ENCODE measurements around the gene SNRK.

The SNRK gene

GRCh38 chr3:43289401-43289800 lies 3.1 kb downstream of the SNRK start:
- peak overlapping the region; percentile 98 for H3K27ac ChIP-seq
- no peaks in the 10 kb centered on the region for H3K27me3 ChIP-seq
- H3K4me1 ChIP-seq (ENCODE audit: control insufficient read depth in 1 of 2, insufficient read depth in 1 of 2, low read depth in 1 of 2, low read length in 1 of 2) = peaks cover 68 to 80% of the 10 kb centered on the region in 2 experiments
- peak overlapping the region; percentile 79 to 85 for H3K4me3 ChIP-seq (ENCODE audit: low read depth in 1 of 2, low read length in 1 of 2)
- TF ChIP-seq CTCF (IDR thresholded peaks at IDR 0.05) = no peak
- H3K9me3 ChIP-seq = no peaks in the 10 kb centered on the region
- peaks cover 17% of the 10 kb centered on the region for H3K36me3 ChIP-seq

GRCh38 chr3:43289841-43290470 lies 3.6 kb downstream of the SNRK start:
- Histone ChIP-seq H3K4me3 (ENCODE audit: low read depth in 1 of 2, low read length in 1 of 2) (peak overlapping the region; percentile 79 to 85), H3K9me3 (no peaks in the 10 kb centered on the region), H3K4me1 (ENCODE audit: control insufficient read depth in 1 of 2, insufficient read depth in 1 of 2, low read depth in 1 of 2, low read length in 1 of 2) (peaks cover 74 to 86% of the 10 kb centered on the region in 2 experiments), H3K36me3 (peaks cover 17% of the 10 kb centered on the region), H3K27me3 (no peaks in the 10 kb centered on the region), H3K27ac (peak overlapping the region; percentile 98)
- TF ChIP-seq CTCF (IDR thresholded peaks at IDR 0.05) = no peak

GRCh38 chr3:43290956-43291355 lies 4.6 kb downstream of the SNRK start:
- Histone ChIP-seq H3K9me3 (no peaks in the 10 kb centered on the region), H3K4me1 (ENCODE audit: control insufficient read depth in 1 of 2, insufficient read depth in 1 of 2, low read depth in 1 of 2, low read length in 1 of 2) (peaks cover 77 to 90% of the 10 kb centered on the region in 2 experiments), H3K27me3 (no peaks in the 10 kb centered on the region), H3K27ac (peak overlapping the region; percentile 98), H3K36me3 (peaks cover 17% of the 10 kb centered on the region), H3K4me3 (ENCODE audit: low read depth in 1 of 2, low read length in 1 of 2) (peak overlapping the region; percentile 79 to 85)
- no peak for TF ChIP-seq CTCF (IDR thresholded peaks at IDR 0.05)

GRCh38 chr3:43291546-43291945 lies 5.2 kb downstream of the SNRK start:
- peaks cover 80 to 93% of the 10 kb centered on the region in 2 experiments for H3K4me1 ChIP-seq (ENCODE audit: control insufficient read depth in 1 of 2, insufficient read depth in 1 of 2, low read depth in 1 of 2, low read length in 1 of 2)
- no peaks in the 10 kb centered on the region for H3K27me3 ChIP-seq
- peak overlapping the region; percentile 98 for H3K27ac ChIP-seq
- TF ChIP-seq CTCF (IDR thresholded peaks at IDR 0.05) = no peak
- peaks cover 17% of the 10 kb centered on the region for H3K36me3 ChIP-seq
- H3K9me3 ChIP-seq = no peaks in the 10 kb centered on the region
- H3K4me3 ChIP-seq (ENCODE audit: low read depth in 1 of 2, low read length in 1 of 2) = peak overlapping the region; percentile 79 to 85

GRCh38 chr3:43294975-43295374 lies 8.6 kb downstream of the SNRK start:
- peaks cover 13% of the 10 kb centered on the region for H3K36me3 ChIP-seq
- H3K4me3 ChIP-seq (ENCODE audit: low read depth in 1 of 2, low read length in 1 of 2) = peak overlapping the region in 1 of 2 experiments; percentile 48
- H3K27me3 ChIP-seq = no peaks in the 10 kb centered on the region
- TF ChIP-seq CTCF (IDR thresholded peaks at IDR 0.05) = no peak
- H3K27ac ChIP-seq = peak overlapping the region; percentile 83
- H3K9me3 ChIP-seq = no peaks in the 10 kb centered on the region
- H3K4me1 ChIP-seq (ENCODE audit: control insufficient read depth in 1 of 2, insufficient read depth in 1 of 2, low read depth in 1 of 2, low read length in 1 of 2) = peaks cover 91 to 100% of the 10 kb centered on the region in 2 experiments

Measured in neutrophil (primary cell).